HepG2 (cell line): ENCODE results near the gene FCN3. TPM values are rescaled to one million over a fixed set of nuclear protein-coding genes. Genes with fewer than 3 reads are reported as not detected.

Experiments
- CCAR2 ChIP-seq: fragments of 200-400 bp; formaldehyde crosslinking; optimal IDR thresholded peaks from 2 replicates; pipeline ENCODE3; 2018; ENCODE audit warnings: low read depth, mild to moderate bottlenecking, low read length, moderate library complexity
- HCFC1 ChIP-seq: fragments of 150-350 bp; IDR thresholded peaks from 2 replicates; pipeline ENCODE4 v1.6.1; 2014; ENCODE audit warnings: low read depth, low read length
- HNRNPUL1 ChIP-seq: fragments of 200-400 bp; formaldehyde crosslinking; IDR thresholded peaks from 2 replicates; pipeline ENCODE4 v1.6.1; 2017; ENCODE audit warnings: low read depth, mild to moderate bottlenecking, low read length, moderate library complexity
- KMT2A ChIP-seq: sonication (generic); formaldehyde crosslinking; IDR thresholded peaks from 2 replicates; pipeline ENCODE4 v1.4.0; 2020; ENCODE audit warnings: missing genetic modification reagents
- NFIC ChIP-seq: IDR thresholded peaks from 2 replicates; pipeline ENCODE4 v1.6.1; 2012; ENCODE audit warnings: mild to moderate bottlenecking, low read length, inconsistent platforms
- RBFOX2 ChIP-seq: fragments of 200-400 bp; formaldehyde crosslinking; IDR thresholded peaks from 2 replicates; pipeline ENCODE4 v1.6.1; 2017; ENCODE audit warnings: low read depth, mild to moderate bottlenecking, low read length
- RORA ChIP-seq: sonication (generic); formaldehyde crosslinking; IDR thresholded peaks from 2 replicates; pipeline ENCODE4 v1.5.0; 2020; ENCODE audit warnings: mild to moderate bottlenecking, missing genetic modification reagents, moderate library complexity
- U2AF1 ChIP-seq: fragments of 200-400 bp; formaldehyde crosslinking; optimal IDR thresholded peaks from 2 replicates; pipeline ENCODE3; 2017; ENCODE audit warnings: mild to moderate bottlenecking, low read depth, low read length
- ZFP82 ChIP-seq: sonication (generic); formaldehyde crosslinking; IDR thresholded peaks from 2 replicates; pipeline ENCODE4 v1.5.1; 2020; ENCODE audit warnings: mild to moderate bottlenecking, missing genetic modification reagents, borderline replicate concordance
- ZMAT3 ChIP-seq: sonication (generic); formaldehyde crosslinking; conservative IDR thresholded peaks from 2 replicates; pipeline ENCODE4 v1.7.0; 2021; ENCODE audit warnings: missing genetic modification reagents
- ZNF496 ChIP-seq: sonication (generic); formaldehyde crosslinking; IDR thresholded peaks from 2 replicates; pipeline ENCODE4 v1.8.1; 2023; ENCODE audit warnings: mild to moderate bottlenecking, moderate library complexity, missing genetic modification reagents; ENCODE audit not compliant: insufficient replicate concordance
- ZNF563 ChIP-seq: sonication (generic); formaldehyde crosslinking; IDR thresholded peaks from 2 replicates; pipeline ENCODE4 v1.8.0; 2022; ENCODE audit warnings: mild to moderate bottlenecking, moderate library complexity, missing genetic modification reagents
- ZNF616 ChIP-seq: sonication (generic); formaldehyde crosslinking; IDR thresholded peaks from 2 replicates; pipeline ENCODE4 v1.5.0; 2020; ENCODE audit warnings: low read depth, mild to moderate bottlenecking, missing genetic modification reagents
- ZNF720 ChIP-seq: sonication (generic); formaldehyde crosslinking; IDR thresholded peaks from 2 replicates; pipeline ENCODE4 v1.4.0; 2020; ENCODE audit warnings: missing genetic modification reagents
- ZNF75D ChIP-seq: sonication (generic); formaldehyde crosslinking; IDR thresholded peaks from 2 replicates; pipeline ENCODE4 v1.8.1; 2023; ENCODE audit warnings: missing genetic modification reagents, mild to moderate bottlenecking, borderline replicate concordance
- ZNF816 ChIP-seq: sonication (generic); formaldehyde crosslinking; IDR thresholded peaks from 2 replicates; pipeline ENCODE4 v1.8.0; 2022; ENCODE audit warnings: missing genetic modification reagents, mild to moderate bottlenecking, borderline replicate concordance
- polyA plus RNA-seq, 8 experiments: library from polyadenylated mRNA; depleted of rRNA in 3 of 8; stranded (reverse) in 7 of 8; unstranded in 1 of 8; fragments of >200 nt; fragmentation: Illumina TruSeq in 4 of 8; extraction: Trizol in 4 of 8; gene quantifications; 2 replicates each; pipeline versions ENCODE4 v1.2.1 to v1.2.3, GENCODE V29; 2011 to 2016; ENCODE audit warnings: low read depth in 4 of 8, missing spikeins in 1 of 8, mixed read lengths in 1 of 8; ENCODE audit not compliant: insufficient read depth in 1 of 8
- total RNA-seq, 5 experiments: library from RNA; depleted of rRNA; stranded (reverse); fragments of >200 nt; fragmentation: Illumina TruSeq; extraction: Trizol; gene quantifications; 2 replicates each; pipeline ENCODE4 v1.2.3, GENCODE V29; 2016; ENCODE audit warnings: low read depth in 1 of 5
- TF ChIP-seq, protein P1 (sequence below): sonication (generic); formaldehyde crosslinking; IDR thresholded peaks from 2 replicates; pipeline ENCODE4 v1.5.0; 2020; ENCODE audit warnings: mild to moderate bottlenecking, missing genetic modification reagents, borderline replicate concordance
- TF ChIP-seq, protein P2 (sequence below): sonication (generic); formaldehyde crosslinking; IDR thresholded peaks from 2 replicates; pipeline ENCODE4 v1.4.0; 2020; ENCODE audit warnings: mild to moderate bottlenecking, low read depth, missing genetic modification reagents
- TF ChIP-seq, protein P3 (sequence below): sonication (generic); formaldehyde crosslinking; IDR thresholded peaks from 2 replicates; pipeline ENCODE4 v1.5.0; 2020; ENCODE audit warnings: missing genetic modification reagents

FCN3 gene
- total and polyA plus RNA-seq, 2 of the 13 experiments (the other 11 are each of a cell fraction or from before 2014, with no cell fraction given), result not detected

DNA sequence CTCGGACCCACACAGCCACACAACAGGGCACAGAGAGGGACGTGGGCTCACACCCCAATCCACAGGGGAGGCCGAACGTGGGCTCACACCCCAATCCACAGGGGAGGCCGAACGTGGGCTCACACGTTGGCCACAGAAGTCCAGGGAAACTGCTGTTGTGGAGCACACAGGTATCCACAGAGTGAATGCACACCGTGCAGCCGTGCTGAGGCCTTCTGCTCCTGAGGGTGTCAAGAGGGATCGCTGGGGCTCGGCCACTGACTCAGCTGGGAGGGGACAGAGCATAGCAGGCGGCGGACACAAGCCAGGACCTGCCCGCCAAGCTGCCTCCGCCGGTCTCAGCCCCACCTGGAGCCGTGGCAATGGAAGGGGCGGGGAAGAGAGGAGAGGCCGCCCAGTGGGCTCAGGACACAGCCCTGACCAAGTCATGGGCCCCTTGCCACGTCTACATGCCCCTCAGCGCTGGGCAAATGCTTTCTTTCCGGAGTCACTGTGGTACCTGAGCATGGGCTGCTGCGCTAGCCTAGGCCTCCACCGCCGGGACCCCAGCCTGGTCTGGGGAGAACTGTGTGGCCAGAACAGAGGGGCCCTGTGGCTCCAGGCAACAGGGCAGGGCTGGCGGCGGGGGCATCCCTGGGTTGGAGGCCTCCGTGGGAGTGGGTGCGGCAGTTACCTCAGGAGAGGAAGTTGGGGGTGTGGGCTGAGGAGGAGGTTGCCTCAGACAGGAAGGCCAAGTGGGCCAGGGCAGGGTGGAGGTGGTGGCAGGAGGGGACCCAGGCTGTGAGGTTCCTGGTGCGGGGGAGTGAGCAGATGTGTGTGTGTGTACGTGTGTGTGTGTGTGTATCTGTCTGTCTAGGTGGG is 31.6 kb downstream of the FCN3 start (continued):
- TF ChIP-seq, protein P1, sequence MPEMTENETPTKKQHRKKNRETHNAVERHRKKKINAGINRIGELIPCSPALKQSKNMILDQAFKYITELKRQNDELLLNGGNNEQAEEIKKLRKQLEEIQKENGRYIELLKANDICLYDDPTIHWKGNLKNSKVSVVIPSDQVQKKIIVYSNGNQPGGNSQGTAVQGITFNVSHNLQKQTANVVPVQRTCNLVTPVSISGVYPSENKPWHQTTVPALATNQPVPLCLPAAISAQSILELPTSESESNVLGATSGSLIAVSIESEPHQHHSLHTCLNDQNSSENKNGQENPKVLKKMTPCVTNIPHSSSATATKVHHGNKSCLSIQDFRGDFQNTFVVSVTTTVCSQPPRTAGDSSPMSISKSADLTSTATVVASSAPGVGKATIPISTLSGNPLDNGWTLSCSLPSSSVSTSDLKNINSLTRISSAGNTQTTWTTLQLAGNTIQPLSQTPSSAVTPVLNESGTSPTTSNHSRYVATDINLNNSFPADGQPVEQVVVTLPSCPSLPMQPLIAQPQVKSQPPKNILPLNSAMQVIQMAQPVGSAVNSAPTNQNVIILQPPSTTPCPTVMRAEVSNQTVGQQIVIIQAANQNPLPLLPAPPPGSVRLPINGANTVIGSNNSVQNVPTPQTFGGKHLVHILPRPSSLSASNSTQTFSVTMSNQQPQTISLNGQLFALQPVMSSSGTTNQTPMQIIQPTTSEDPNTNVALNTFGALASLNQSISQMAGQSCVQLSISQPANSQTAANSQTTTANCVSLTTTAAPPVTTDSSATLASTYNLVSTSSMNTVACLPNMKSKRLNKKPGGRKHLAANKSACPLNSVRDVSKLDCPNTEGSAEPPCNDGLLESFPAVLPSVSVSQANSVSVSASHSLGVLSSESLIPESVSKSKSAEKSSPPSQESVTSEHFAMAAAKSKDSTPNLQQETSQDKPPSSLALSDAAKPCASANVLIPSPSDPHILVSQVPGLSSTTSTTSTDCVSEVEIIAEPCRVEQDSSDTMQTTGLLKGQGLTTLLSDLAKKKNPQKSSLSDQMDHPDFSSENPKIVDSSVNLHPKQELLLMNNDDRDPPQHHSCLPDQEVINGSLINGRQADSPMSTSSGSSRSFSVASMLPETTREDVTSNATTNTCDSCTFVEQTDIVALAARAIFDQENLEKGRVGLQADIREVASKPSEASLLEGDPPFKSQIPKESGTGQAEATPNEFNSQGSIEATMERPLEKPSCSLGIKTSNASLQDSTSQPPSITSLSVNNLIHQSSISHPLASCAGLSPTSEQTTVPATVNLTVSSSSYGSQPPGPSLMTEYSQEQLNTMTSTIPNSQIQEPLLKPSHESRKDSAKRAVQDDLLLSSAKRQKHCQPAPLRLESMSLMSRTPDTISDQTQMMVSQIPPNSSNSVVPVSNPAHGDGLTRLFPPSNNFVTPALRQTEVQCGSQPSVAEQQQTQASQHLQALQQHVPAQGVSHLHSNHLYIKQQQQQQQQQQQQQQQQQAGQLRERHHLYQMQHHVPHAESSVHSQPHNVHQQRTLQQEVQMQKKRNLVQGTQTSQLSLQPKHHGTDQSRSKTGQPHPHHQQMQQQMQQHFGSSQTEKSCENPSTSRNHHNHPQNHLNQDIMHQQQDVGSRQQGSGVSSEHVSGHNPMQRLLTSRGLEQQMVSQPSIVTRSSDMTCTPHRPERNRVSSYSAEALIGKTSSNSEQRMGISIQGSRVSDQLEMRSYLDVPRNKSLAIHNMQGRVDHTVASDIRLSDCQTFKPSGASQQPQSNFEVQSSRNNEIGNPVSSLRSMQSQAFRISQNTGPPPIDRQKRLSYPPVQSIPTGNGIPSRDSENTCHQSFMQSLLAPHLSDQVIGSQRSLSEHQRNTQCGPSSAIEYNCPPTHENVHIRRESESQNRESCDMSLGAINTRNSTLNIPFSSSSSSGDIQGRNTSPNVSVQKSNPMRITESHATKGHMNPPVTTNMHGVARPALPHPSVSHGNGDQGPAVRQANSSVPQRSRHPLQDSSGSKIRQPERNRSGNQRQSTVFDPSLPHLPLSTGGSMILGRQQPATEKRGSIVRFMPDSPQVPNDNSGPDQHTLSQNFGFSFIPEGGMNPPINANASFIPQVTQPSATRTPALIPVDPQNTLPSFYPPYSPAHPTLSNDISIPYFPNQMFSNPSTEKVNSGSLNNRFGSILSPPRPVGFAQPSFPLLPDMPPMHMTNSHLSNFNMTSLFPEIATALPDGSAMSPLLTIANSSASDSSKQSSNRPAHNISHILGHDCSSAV (CRISPR knock-in tag), result no peak
- TF ChIP-seq ZNF720 (no peak), ZNF75D (CRISPR knock-in tag) (no peak), ZNF616 (peak; percentile 66; the same call in 1 of the 2 replicates), RORA (CRISPR knock-in tag) (no peak), RBFOX2 (peak; percentile 67), NFIC (no peak), U2AF1 (no peak), ZNF563 (CRISPR knock-in tag) (peak; percentile 86; the same call in 1 of the 2 replicates), KMT2A (CRISPR knock-in tag) (peak; percentile 72; the same call in 1 of the 2 replicates), HCFC1 (no peak), ZNF816 (CRISPR knock-in tag) (no peak), ZMAT3 (CRISPR knock-in tag) (peak; percentile 59), HNRNPUL1 (no peak), CCAR2 (no peak), ZFP82 (CRISPR knock-in tag) (peak; percentile 55; the same call in 1 of the 2 replicates), ZNF496 (no peak)
- TF ChIP-seq, protein P2, sequence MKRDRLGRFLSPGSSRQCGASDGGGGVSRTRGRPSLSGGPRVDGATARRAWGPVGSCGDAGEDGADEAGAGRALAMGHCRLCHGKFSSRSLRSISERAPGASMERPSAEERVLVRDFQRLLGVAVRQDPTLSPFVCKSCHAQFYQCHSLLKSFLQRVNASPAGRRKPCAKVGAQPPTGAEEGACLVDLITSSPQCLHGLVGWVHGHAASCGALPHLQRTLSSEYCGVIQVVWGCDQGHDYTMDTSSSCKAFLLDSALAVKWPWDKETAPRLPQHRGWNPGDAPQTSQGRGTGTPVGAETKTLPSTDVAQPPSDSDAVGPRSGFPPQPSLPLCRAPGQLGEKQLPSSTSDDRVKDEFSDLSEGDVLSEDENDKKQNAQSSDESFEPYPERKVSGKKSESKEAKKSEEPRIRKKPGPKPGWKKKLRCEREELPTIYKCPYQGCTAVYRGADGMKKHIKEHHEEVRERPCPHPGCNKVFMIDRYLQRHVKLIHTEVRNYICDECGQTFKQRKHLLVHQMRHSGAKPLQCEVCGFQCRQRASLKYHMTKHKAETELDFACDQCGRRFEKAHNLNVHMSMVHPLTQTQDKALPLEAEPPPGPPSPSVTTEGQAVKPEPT (CRISPR knock-in tag), result no peak
- TF ChIP-seq, protein P3, sequence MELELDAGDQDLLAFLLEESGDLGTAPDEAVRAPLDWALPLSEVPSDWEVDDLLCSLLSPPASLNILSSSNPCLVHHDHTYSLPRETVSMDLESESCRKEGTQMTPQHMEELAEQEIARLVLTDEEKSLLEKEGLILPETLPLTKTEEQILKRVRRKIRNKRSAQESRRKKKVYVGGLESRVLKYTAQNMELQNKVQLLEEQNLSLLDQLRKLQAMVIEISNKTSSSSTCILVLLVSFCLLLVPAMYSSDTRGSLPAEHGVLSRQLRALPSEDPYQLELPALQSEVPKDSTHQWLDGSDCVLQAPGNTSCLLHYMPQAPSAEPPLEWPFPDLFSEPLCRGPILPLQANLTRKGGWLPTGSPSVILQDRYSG (CRISPR knock-in tag), result no peak
